ENCODE measurements around the gene TECPR1. TPM values are rescaled to one million over a fixed set of nuclear protein-coding genes. Genes with fewer than 3 reads are reported as not detected.

The TECPR1 gene
- total RNA-seq, 2 donors from 2014 or later = 19.7 to 28.3 TPM

DNA sequence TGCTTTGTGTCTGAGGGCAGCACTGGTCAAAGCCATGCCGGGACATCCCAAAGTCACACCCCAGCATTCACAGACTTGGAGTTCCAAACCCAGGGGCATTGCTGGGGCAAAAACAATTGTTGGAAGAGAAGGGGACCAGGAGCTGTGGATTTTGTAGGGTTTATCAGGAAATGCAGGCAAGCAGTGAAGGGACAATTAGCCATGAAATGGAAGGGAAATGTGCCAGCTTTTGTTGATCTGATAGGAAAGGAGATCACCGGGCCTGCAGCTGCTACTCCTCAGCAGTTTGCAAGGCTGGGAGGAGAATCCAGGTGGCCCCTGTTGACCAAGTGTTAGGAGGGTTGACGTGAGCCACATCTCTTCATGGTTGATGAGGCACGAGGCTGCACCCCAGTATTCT lies 26.9 kb upstream of the TECPR1 start:
- H3K9me3 ChIP-seq = no peaks in the 10 kb centered on the region
- H3K4me3 ChIP-seq = no peak overlapping the region
- peak overlapping the region in 3 of 4 donors; percentile 39 to 100 (median 96) for H3K27ac ChIP-seq
- H3K36me3 ChIP-seq (replicated peaks in 1 of 2; ENCODE audit: insufficient read depth in 1 of 2, low read depth in 2 of 2) = no peaks in the 10 kb centered on the region
- 39 to 40% methylated on average over 4 of the region's 4 CpGs for WGBS, 2 donors
- DNase-seq = peak in 2 of 4 donors; percentile 48 to 52
- H3K27me3 ChIP-seq = no peaks in the 10 kb centered on the region
- ATAC-seq = no peak
- TF ChIP-seq, protein P1, sequence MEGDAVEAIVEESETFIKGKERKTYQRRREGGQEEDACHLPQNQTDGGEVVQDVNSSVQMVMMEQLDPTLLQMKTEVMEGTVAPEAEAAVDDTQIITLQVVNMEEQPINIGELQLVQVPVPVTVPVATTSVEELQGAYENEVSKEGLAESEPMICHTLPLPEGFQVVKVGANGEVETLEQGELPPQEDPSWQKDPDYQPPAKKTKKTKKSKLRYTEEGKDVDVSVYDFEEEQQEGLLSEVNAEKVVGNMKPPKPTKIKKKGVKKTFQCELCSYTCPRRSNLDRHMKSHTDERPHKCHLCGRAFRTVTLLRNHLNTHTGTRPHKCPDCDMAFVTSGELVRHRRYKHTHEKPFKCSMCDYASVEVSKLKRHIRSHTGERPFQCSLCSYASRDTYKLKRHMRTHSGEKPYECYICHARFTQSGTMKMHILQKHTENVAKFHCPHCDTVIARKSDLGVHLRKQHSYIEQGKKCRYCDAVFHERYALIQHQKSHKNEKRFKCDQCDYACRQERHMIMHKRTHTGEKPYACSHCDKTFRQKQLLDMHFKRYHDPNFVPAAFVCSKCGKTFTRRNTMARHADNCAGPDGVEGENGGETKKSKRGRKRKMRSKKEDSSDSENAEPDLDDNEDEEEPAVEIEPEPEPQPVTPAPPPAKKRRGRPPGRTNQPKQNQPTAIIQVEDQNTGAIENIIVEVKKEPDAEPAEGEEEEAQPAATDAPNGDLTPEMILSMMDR (IDR thresholded peaks at IDR 0.05) = no peak
- no peak for TF ChIP-seq POLR2A (IDR thresholded peaks at IDR 0.05)
- intact Hi-C loops (cut with DNase I) = no loop called here
- H3K4me1 ChIP-seq = peaks cover 68% of the 10 kb centered on the region

DNA sequence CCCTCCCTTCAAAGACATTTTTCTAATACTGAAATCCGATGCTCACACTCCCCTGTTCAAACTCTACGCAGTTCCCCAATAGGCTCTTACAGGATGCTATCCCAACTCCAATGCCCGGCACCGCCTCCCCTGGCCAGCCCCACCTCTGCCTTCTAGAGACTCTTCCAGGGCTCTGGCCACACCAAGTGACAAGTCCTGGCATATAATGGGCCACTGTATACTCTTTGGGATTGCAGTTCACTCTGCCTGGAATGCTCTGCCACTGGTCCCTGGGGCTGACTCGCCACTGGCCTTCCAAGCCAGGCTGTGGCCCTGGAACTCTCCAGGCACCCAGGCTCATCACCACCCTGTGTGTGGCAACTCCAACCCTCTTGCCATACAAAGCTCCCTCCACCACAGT lies 26.4 kb upstream of the TECPR1 start:
- H3K36me3 ChIP-seq (replicated peaks in 1 of 2; ENCODE audit: insufficient read depth in 1 of 2, low read depth in 2 of 2) = no peaks in the 10 kb centered on the region
- TF ChIP-seq POLR2A (IDR thresholded peaks at IDR 0.05) = no peak
- TF ChIP-seq, protein P1 (IDR thresholded peaks at IDR 0.05) = no peak
- no peak overlapping the region for H3K4me3 ChIP-seq
- intact Hi-C loops (cut with DNase I) = no loop called here
- no peaks in the 10 kb centered on the region for H3K9me3 ChIP-seq
- 98% methylated on average over 4 to 5 of the region's 5 CpGs for WGBS, 2 donors
- DNase-seq (no peak), ATAC-seq (no peak)
- peaks cover 67% of the 10 kb centered on the region for H3K4me1 ChIP-seq
- H3K27ac ChIP-seq = peak overlapping the region in 3 of 4 donors; percentile 39 to 100 (median 96)
- no peaks in the 10 kb centered on the region for H3K27me3 ChIP-seq

DNA sequence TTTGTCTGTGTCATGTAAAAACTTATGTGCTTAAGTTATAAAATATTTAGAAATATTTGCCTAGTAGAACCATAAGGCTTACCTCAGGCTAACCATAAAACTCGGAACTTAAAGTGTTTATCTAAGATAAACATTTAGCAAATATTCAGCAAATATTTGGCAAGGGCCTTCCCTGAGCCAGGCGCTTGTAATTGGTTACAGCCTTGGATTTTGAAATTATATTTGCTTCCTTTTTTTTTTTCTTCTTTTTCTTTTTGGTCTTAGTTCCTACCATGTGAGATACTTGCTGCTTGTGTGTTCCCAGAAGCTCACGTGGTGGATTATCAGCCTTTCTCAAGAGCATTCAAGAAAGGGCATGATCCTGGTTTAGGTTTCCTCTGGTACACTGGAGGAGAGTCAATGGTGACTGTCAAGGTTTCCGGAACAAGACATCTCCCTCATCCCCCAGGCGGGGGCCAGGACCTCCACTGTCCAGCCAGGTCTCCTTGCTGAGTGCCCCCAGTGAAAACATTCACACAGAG lies 24.3 kb upstream of the TECPR1 start:
- peak overlapping the region; percentile 57 to 87 (median 82) for H3K27ac ChIP-seq
- no peak for TF ChIP-seq POLR2A (IDR thresholded peaks at IDR 0.05)
- TF ChIP-seq, protein P1 (IDR thresholded peaks at IDR 0.05) = no peak
- peak; percentile 56 to 84 (median 72) for DNase-seq

DNA sequence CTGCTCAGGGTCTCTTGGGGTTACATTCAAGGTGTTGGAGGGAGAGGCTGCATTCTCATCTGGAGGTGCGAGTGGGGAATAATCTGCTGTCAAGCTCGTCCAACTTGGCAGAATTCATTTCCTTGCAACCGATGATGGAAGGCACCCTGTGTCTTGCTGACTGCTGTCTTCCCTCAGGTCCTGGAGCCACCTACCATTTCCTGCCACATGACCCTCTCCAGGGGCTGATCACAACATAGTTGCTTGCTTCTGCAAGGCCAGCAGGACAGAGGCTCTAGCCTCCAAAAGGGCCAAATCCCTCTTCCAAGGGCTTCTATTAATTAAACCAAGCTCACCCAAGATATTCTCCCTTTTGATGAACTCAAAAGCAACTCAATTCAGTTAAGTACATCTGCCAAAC lies 15.3 kb upstream of the TECPR1 start:
- Histone ChIP-seq H3K27ac (no peak overlapping the region), H3K27me3 (no peaks in the 10 kb centered on the region), H3K4me3 (no peak overlapping the region), H3K9me3 (no peaks in the 10 kb centered on the region), H3K36me3 (replicated peaks in 1 of 2; ENCODE audit: insufficient read depth in 1 of 2, low read depth in 2 of 2) (no peaks in the 10 kb centered on the region), H3K4me1 (no peaks in the 10 kb centered on the region)
- TF ChIP-seq, protein P1 (IDR thresholded peaks at IDR 0.05) = no peak
- TF ChIP-seq POLR2A (IDR thresholded peaks at IDR 0.05) = no peak
- 91 to 95% methylated on average over 3 of the region's 3 CpGs for WGBS, 2 donors
- intact Hi-C loops (cut with DNase I) = no loop called here
- ATAC-seq (no peak), DNase-seq (no peak)

More for the DNA sequence above, 24.3 kb upstream of the TECPR1 start:
- H3K4me3 ChIP-seq = no peak overlapping the region
- H3K4me1 ChIP-seq = peaks cover 56% of the 10 kb centered on the region
- no peaks in the 10 kb centered on the region for H3K9me3 ChIP-seq
- H3K27me3 ChIP-seq = no peaks in the 10 kb centered on the region
- no peaks in the 10 kb centered on the region for H3K36me3 ChIP-seq (replicated peaks in 1 of 2; ENCODE audit: insufficient read depth in 1 of 2, low read depth in 2 of 2)
- intact Hi-C loops (cut with DNase I) = no loop called here
- WGBS, 2 donors = 11 to 16% methylated on average over 5 of the region's 5 CpGs
- peak; percentile 28 for ATAC-seq

DNA sequence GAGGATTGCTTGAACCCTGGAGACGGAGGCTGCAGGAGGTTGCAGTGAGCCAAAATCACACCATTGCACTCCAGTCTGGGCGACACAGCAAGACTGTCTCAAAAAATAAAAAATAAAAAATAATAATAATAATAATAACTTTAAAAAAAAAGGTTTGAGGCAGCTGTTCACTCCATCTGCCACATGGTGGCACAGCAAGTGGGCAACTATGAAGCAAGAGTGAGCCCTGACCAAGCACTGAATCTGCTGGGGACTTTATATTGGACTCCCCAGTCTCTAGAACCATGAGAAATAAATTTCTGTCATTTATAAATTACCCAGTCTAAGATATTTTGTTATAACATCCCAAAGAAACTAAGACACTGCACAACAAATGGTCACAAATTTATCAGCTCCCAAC lies 14.8 kb upstream of the TECPR1 start:
- 22 to 69% methylated on average over 2 of the region's 2 CpGs for WGBS, 2 donors
- H3K27me3 ChIP-seq = no peaks in the 10 kb centered on the region

More for the DNA sequence above, 14.8 kb upstream of the TECPR1 start:
- ATAC-seq = peak; percentile 70
- no peak overlapping the region for H3K4me3 ChIP-seq
- peak in 2 of 4 donors; percentile 41 to 47 for DNase-seq
- H3K9me3 ChIP-seq = no peaks in the 10 kb centered on the region
- H3K27ac ChIP-seq = no peak overlapping the region
- H3K36me3 ChIP-seq (replicated peaks in 1 of 2; ENCODE audit: insufficient read depth in 1 of 2, low read depth in 2 of 2) = no peaks in the 10 kb centered on the region
- no peak for TF ChIP-seq POLR2A (IDR thresholded peaks at IDR 0.05)
- TF ChIP-seq, protein P1 (IDR thresholded peaks at IDR 0.05) = peak in 6 of 7 experiments; percentile 19 to 61 (median 42)
- no peaks in the 10 kb centered on the region for H3K4me1 ChIP-seq
- intact Hi-C loops (cut with DNase I) = no loop called here
